ENCODE results near the gene IL1RL2. TPM values are rescaled to one million over a fixed set of nuclear protein-coding genes. Genes with fewer than 3 reads are reported as not detected.

The IL1RL2 gene
- total RNA-seq, 1 donor from 2014 or later, result 0.20 TPM

DNA sequence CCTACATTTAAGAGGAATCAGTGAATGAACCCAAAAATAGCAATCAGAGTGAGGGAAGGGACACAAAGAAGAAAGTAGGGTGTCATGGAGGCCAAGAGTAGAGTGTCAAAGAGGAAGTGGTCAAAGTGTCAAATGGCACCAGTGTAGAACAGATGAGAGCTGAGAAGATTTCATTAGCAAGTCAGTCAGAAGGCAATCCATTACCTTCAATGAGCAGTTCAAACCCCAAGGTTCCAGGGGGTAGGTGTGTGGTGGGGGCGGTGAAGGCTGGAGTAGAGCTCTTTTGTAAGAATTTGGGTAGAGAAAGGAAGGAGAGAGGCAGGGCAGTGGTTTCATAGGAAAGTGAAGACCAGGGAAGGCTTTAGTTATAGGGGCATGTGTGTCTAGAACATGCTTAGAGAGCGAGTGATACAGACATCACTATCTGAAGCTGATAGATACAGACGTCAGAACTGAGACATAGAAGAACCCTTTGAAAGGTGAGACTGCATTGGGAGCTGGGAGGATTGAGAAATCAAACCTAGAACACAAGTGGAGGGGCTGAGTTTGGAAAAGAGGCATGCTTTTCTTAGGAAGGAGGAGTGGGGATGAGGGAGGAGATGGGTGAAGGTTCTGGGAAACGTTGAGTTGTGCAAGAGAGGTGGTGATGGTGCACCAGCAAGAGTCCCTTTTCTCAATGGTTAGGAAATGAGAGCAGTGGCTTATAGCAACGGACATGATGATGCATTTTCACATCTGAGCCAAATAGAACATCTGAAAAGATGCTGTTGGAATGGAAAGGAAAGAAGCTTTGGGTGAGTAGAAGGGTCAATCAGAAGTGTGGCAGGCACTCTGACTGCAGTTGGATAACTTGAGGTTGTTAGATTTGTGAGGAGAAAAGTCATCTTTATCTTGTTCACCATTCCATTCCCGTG is 75.7 kb downstream of the IL1RL2 start:
- DNase-seq (ENCODE audit: low read depth in 2 of 2), result no peak

DNA sequence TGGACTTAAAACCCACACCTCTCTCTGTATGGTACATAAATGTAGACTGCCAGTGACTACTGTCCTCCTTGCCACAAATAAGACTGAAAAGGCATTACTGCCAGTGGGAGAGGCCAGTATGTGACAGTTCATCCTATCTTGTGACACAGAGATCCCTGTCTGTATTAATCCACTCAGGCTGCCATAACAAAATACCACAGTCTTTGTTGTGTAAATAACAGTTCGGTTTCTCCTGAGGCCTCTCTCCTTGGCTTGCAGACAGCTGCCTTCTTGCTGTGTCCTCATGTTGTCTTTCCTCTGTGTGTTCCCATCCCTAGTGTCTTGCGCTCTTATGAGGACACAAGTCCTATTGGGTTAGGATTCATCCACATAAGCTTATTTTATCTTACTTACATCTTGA is 78.1 kb downstream of the IL1RL2 start:
- DNase-seq (ENCODE audit: low read depth in 2 of 2), result no peak

DNA sequence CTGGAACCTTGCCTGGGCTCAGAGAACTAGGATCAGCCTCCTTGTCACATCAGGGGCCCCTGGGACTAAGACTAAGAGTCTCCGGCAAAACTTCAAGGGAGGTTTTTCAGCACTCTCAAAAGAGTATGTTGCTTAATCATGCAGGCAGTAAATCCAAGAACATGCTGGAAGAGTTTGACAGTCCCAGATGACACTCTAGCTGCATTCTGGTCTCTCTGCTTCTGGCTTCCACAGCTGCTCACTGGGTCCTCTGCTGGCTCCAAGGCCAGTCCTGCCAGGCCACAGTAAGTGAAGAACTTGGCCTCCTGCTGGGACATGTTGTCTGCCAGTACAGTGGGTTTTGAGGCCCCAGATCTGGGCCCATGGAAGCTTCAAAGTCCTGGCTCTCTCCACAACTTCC is 79.4 kb downstream of the IL1RL2 start:
- DNase-seq (ENCODE audit: low read depth in 2 of 2), result no peak

DNA sequence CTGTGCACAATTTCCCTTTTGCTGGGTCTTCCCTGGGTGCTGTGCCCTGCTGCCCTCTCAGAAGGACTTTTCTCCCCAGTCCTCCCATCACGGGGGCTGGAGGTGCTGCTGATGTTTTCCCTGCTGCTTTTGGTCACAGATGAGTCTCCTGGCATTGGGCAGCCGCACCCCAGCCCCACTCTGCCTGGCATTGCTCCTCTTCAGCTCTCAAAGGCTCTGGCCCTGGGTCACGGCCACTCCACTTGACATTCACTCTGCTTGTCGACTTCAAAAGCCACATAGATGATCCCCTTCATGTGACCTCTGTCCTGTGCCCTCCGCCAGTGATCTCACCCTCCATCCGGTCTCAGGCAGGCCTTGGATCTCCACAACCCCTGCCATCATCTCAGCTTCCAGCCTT is 81.0 kb downstream of the IL1RL2 start:
- DNase-seq (ENCODE audit: low read depth in 2 of 2), result no peak

DNA sequence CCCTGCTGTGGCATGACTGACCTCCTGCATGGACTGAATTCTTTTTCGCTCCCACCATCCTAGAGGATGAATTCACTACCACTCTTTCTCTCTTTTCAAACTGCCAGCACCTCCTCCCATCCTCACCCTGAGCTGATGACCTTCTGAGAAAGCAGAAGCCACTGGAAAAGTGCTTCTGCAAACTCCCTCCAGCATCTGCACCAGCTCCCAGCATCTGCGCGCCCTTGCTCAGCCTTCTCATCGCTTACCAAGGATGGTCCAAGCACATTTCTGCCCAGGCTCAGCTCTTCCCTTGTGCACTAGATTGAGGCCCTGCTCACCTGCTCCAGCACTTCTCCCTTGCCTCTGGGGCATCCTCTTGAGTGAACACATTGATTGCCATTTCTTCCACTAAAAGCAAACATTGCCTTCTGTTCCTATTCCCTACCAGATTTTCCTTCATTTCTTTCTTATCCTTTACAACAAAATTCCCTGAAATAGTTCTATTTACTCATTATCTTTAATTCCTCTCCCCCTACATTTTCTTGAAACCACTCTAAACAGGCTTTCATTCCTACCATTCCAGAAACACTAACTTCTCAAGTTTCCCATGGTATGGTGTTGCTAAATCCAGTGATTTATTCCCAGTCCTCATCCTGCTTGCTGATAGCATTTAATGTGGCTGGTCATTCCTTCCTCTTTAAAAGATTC is 81.8 kb downstream of the IL1RL2 start:
- DNase-seq (ENCODE audit: low read depth in 2 of 2), result no peak

DNA sequence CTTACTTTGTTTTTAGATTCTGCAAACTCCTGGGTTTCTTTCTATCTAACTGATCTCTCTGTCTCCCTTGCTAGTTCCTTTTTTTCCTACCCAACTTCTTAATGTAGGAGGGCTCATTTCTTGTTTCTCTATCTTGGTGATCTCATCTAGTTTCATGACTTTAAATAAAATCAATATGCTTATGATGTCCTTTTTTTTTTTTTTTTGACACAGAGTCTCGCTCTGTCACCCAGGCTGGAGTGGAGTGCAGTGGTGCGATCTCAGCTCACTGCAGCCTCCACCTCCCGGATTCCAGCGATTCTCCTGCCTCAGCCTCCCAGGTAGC is 82.3 kb downstream of the IL1RL2 start:
- DNase-seq (ENCODE audit: low read depth in 2 of 2), result no peak

DNA sequence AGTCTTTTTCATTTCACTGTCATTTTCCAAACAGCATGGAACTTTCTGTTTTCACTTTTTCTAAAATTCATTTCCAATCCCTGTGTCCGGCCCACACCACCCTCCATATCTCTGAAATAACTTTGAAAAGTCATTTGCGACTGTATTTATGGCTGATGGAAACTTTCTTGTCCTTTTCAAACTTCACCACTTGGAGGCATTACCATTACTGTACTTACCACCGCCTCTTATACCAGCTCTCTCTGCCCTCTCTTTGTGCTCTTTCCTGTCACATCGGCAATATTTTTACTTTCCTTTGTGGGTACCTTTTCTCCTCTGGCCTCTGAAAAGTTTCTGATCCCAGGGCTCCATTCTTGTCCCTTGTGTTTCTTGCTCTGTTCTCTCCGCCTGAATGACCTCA is 85.0 kb downstream of the IL1RL2 start:
- no peak for DNase-seq (ENCODE audit: low read depth in 2 of 2)

DNA sequence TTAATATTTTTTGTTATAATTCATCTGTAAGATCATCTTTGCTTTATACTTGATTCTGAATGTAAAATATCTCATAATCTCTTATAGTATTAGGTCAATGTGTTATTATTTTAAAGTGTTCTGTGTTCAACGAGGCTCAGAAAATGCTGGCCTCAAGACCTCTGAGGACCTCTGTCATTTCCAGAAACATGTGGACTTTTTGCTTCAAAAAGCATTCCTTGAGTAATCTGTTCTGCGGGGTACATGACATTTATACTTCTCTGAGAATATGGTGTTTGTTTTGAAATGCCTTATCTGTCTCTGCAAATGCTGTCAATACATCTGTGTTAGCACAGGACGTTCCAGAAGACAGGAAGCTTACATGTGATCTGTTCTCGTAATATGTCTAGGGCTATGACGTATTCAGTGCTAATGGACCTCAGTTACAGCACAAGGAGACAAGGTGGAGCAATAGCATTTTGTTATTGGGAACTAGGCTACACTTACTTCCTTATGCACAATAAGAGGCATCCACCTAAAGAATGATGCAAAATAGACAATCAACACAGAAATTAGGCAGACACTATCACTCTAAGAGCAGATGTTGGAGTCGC is 86.9 kb downstream of the IL1RL2 start:
- DNase-seq (ENCODE audit: low read depth in 2 of 2), result peak in 1 of 2 donors; percentile 66

DNA sequence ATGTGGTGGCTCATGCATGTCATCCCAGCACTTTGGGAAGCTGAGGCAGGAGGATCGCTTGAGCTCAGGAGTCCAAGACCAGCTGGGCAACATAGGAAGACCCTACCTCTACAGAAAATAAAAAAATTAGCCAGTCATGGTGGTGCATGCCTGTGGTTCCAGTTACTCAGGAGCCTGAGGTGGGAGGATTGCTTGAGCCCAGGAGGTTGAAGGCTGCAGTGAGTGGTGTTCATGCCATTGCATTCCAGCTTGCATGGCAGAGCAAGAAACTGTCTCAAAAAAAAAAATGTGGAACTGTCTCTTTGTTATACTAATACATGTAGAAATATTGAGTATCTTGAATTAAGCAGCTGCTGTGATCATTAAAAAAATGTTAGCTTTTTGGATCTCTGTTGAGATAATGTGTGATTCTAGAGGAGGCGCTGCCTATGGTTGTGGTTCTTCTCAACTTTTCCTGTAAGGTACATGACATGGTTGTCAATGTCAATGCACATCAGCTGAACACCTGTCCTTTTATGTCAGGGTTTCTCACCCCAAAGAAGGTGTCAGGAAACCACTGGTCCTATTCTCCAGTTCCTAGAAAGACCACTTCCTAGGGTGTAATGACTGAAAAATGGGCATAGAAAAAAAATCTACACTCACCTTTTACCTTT is 89.9 kb downstream of the IL1RL2 start:
- no peak for DNase-seq (ENCODE audit: low read depth in 2 of 2)

DNA sequence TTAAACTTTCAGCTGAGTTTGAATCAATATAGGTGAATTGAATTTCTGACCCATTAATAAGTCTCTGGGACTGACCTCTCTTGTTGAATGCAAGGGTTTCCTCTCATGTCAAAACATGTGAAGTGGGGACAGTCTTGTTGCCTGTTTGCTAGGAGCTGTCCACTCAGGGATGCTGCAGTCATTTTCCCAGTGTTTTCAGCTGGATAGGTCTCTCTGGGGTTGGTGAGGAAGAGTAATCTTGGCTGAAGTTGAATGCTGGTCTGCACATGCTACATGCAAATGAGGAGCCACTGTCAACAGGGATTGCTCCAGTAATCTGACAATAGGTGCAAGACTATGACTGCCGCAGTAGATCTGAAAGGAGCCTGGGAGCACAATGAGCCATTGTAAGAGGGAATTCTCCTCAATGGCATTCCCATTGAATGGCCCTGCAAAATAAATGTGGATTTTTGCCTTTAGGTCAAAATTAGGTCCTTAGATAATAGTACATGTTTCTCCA is 90.4 kb downstream of the IL1RL2 start:
- DNase-seq (ENCODE audit: low read depth in 2 of 2), result no peak

DNA sequence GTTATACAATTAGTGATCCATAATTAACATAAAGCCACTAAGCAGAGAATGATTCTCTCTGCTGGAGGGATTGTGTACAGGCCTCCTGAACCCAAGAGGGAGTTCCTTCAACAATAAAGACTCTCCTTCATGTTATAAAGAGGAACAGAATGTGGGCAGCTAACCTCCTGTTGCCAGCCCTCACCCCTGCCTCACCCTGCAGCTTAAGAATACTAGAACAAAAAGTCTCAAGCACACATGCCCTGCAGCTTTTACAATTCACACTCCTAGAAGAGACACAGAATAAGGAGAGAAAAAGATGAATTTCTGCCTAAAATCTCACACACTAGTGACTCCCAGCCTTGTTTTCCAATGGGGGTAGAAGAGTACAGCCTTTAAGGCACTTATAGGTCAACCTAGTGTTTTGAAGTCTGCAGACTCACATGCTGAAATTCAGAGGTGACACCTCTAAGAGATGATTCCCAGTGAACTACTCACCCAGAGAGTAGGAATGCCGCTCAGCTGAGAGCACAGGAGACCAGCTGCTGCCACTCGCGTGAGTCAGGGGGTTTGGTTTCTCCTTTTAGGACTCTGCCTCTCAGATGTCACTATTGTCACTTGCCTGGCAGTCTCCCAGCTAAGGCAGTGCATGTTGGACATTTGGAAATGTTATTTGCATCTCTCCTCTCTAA is 92.0 kb downstream of the IL1RL2 start:
- DNase-seq (ENCODE audit: low read depth in 2 of 2), result no peak

DNA sequence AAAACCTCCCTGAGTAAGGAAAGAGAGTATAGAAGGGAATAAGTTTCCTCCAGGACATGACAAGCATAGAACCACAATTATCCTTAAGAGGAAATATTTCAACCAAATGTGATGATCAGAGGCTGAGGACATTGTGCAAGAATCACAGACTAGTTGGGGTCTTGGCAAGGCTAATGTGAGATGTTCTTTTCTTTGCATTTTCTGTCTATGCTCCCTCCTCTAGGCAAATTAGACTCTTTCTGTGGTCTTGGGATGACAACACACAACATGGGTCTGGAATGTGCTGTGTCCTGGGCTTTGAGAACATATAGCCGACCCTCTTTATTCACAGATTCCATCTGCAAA is 92.5 kb downstream of the IL1RL2 start:
- no peak for DNase-seq (ENCODE audit: low read depth in 2 of 2)

DNA sequence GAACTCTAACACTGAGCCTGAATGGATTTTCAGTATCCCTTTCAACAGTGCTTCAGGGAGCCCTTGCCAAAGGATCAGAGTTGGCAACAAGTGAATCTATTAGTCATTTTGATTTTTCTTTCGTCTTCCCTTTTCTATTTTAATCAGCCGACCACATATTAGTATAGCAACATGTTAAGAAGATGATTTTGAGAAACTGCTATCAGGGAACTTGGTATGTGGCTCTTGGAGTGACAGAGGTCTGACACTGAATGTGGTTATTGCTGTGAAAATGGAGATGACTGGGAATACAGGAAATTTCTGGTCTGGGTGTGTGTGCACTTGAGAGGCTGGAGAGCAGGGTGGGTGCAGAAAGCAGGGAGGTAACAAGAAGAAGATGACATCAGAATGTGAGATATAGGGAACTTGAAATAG is 95.9 kb downstream of the IL1RL2 start:
- no peak for DNase-seq (ENCODE audit: low read depth in 2 of 2)

DNA sequence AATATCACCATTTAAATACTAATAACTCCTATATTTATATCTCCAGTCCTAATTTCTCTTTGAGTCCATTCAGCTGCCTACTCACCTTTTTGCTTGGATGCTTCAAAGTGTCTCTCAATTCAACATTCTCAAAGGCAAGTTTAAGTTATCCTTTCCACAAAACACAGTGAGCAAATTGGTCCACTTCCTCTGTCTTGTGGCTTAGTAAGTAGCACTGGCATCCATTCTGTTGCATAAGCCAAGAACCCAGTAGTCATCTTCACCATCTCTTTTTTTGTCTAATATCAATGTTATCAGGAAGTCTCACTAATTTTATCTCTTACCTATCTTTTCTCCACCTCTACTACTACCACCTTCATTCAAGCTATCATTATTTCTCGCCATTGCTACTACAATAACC is 97.2 kb downstream of the IL1RL2 start:
- no peak for DNase-seq (ENCODE audit: low read depth in 2 of 2)

DNA sequence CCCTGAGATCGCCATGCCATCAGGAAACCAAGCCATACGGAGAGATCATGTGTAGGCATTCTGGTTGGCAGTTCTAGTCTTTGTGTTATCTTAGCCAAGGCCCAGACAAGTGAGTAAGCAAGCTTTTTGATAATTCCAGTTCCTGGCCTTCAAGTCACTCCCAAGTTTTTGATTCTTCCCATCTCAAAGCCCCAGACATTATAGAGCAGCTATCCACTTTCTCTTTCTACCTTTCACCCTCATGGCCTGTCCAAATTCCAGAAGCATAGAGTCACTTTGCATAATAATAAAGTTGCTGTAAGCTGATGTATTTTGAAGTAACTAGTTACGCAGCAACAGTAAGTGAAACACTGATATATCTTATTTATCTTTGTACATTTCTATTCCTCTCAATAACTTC is 97.8 kb downstream of the IL1RL2 start:
- DNase-seq (ENCODE audit: low read depth in 2 of 2), result no peak

DNA sequence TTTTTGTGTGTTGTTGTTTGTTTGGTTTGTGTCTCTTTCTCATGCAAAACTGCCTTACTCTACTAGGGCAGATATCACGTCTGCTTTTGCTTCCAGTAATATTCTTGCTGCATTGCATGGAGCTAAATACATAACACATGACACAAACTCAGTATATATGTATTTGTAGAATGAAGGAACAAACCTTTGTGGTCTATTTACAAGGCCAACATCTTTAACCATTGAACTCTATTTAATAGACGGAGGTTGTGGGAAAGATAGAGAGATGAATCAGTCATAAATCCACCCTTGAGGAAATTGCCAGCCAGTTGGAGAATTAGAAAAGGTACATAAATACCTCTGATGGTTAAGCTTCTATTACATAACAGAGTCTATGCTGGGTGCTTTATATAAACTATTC is 98.5 kb downstream of the IL1RL2 start:
- no peak for DNase-seq (ENCODE audit: low read depth in 2 of 2)

DNA sequence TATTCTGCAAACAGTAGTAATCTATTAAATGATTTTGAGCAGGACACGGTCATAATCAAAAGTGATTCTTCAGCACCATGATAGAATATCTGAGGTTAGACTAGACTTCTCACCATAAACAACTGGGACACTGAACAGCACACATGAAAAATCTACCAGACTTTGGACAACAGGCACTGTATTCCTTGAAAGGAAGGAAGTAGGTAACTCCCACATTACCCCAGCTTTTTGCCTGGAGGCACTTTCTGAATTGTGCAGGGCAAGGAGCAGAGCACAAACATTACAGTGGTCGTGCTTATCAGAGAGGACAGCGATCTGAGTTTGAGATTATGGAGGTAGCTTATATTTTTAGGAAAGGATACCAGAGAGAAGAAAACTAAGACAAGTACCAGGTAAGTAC is 99.2 kb downstream of the IL1RL2 start:
- no peak for DNase-seq (ENCODE audit: low read depth in 2 of 2)

DNA sequence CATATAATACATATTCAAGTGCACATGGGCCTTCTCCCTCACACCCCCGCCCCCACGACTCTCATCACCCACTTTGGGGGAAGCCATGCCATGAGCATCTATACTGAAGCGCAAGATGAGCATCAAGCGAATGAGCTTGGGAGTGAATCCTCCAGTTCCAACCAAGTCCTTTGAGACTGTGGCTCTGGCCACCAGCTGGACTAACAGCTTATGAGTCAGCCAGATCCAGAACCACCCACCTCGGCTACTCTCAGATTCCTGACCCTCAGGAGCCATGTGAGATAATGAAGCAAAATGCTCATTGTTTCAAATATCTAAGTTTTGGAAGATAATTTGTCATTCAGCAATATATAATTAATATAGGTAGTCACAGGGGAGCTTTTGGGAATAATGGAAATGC is 102.3 kb downstream of the IL1RL2 start:
- DNase-seq (ENCODE audit: low read depth in 2 of 2), result no peak
